ENCODE data around the gene ATM.

DNA sequence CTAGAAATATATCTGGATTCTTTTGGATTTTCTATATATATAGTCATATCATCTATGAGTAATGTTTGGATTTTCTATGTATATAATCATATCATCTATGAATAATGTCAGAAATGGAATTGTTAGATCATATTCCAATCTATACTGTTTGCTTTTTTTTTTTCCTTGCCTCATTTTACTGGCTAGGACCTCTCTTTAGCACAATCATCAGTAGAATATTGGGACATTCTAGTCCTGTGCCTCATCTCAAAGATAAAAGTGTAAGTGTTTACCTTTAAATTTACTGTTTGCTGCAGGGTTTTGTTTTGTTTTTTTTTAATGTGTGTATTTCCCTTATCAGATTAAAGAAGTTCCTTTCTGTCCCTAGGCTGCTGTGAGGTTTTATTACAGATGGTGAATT lies 147.4 kb downstream of the ATM start:
- TF ChIP-seq, protein P1, sequence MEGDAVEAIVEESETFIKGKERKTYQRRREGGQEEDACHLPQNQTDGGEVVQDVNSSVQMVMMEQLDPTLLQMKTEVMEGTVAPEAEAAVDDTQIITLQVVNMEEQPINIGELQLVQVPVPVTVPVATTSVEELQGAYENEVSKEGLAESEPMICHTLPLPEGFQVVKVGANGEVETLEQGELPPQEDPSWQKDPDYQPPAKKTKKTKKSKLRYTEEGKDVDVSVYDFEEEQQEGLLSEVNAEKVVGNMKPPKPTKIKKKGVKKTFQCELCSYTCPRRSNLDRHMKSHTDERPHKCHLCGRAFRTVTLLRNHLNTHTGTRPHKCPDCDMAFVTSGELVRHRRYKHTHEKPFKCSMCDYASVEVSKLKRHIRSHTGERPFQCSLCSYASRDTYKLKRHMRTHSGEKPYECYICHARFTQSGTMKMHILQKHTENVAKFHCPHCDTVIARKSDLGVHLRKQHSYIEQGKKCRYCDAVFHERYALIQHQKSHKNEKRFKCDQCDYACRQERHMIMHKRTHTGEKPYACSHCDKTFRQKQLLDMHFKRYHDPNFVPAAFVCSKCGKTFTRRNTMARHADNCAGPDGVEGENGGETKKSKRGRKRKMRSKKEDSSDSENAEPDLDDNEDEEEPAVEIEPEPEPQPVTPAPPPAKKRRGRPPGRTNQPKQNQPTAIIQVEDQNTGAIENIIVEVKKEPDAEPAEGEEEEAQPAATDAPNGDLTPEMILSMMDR (IDR thresholded peaks at IDR 0.05; ENCODE audit: borderline replicate concordance, extremely low read depth, low read length, poor library complexity, severe bottlenecking) = no peak
- TF ChIP-seq EZH2 (IDR thresholded peaks at IDR 0.05; ENCODE audit: borderline replicate concordance, low read depth, low read length, severe bottlenecking) = no peak

Data from DND-41 (cell line).